Stomach smooth muscle (tissue), 2 donors: Measurements from ENCODE around the gene MAP3K9.
A peak's percentile ranks its signal among the peaks of the same experiment; 100 is the strongest.

Experiments used
- H3K27ac ChIP-seq: one replicate; pipeline ENCODE4 v1.7.0; 2013; ENCODE audit warnings: mild to moderate bottlenecking, low read length, inconsistent platforms
- H3K27me3 ChIP-seq, 2 donors: one replicate each; pipeline ENCODE4 v1.7.0; 2013; ENCODE audit warnings: low read length in 2 of 2; ENCODE audit not compliant: insufficient read depth in 2 of 2, control insufficient read depth in 1 of 2
- H3K36me3 ChIP-seq, 2 donors: one replicate each; pipeline ENCODE4 v1.7.0; 2013; ENCODE audit warnings: low read length in 2 of 2; ENCODE audit not compliant: control insufficient read depth in 2 of 2, insufficient read depth in 2 of 2
- H3K4me1 ChIP-seq: one replicate; pipeline ENCODE4 v1.7.0; 2013; ENCODE audit warnings: low read length; ENCODE audit not compliant: control insufficient read depth, insufficient read depth
- H3K4me3 ChIP-seq, 2 donors: one replicate each; pipeline ENCODE4 v1.7.0; 2013; ENCODE audit warnings: low read length in 2 of 2
- H3K9ac ChIP-seq, 2 donors: one replicate each; pipeline ENCODE4 v1.7.0; 2013; ENCODE audit warnings: low read length in 2 of 2, mild to moderate bottlenecking in 1 of 2
- H3K9me3 ChIP-seq, 2 donors: one replicate each; pipeline ENCODE4 v1.7.0; 2013; ENCODE audit warnings: low read length in 2 of 2; ENCODE audit not compliant: control insufficient read depth in 2 of 2
- donor health status: healthy.
- donor health status: Pancreatic carcinoma.

The MAP3K9 gene

GRCh38 chr14:70785556-70785955, 23.8 kb downstream of the MAP3K9 start:
- H3K9me3 ChIP-seq: no peaks in the 10 kb centered on the region
- no peaks in the 10 kb centered on the region for H3K4me1 ChIP-seq
- H3K4me3 ChIP-seq: no peak overlapping the region
- peaks cover 0 to 3% of the 10 kb centered on the region in 2 donors for H3K27me3 ChIP-seq
- no peak overlapping the region for H3K9ac ChIP-seq
- no peak overlapping the region for H3K27ac ChIP-seq
- no peaks in the 10 kb centered on the region for H3K36me3 ChIP-seq

GRCh38 chr14:70784886-70785285, 24.4 kb downstream of the MAP3K9 start:
- Histone ChIP-seq H3K27me3 (peaks cover 0 to 3% of the 10 kb centered on the region in 2 donors), H3K9me3 (no peaks in the 10 kb centered on the region), H3K4me3 (no peak overlapping the region), H3K9ac (no peak overlapping the region), H3K4me1 (peaks cover 2% of the 10 kb centered on the region), H3K36me3 (no peaks in the 10 kb centered on the region), H3K27ac (no peak overlapping the region)

DNA sequence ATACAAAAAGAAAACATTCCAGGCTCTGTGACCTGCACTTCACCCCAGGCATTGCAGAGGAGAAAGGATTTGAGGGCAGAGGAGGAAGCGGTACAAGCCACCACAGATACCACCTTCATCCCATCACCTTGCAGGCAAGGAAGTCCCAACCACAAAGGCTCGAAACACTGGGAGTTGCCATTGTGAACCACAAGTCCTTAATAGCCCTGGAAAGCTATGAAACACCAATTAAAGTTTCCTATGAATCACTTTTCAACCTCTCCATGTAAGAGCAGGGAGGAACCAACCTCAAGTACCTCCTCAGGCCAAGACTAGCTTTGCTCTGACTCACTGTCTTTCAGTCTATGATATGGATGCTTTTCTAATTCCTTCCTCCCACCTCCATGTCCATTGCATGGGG, 27.0 kb downstream of the MAP3K9 start:
- H3K27me3 ChIP-seq: peaks cover 0 to 3% of the 10 kb centered on the region in 2 donors
- no peak overlapping the region for H3K4me3 ChIP-seq
- no peak overlapping the region for H3K9ac ChIP-seq
- H3K27ac ChIP-seq: no peak overlapping the region
- peaks cover 12% of the 10 kb centered on the region for H3K4me1 ChIP-seq
- H3K36me3 ChIP-seq: no peaks in the 10 kb centered on the region
- H3K9me3 ChIP-seq: no peaks in the 10 kb centered on the region

GRCh38 chr14:70780396-70781075, 28.8 kb downstream of the MAP3K9 start:
- Histone ChIP-seq H3K27ac (peak overlapping the region; percentile 31), H3K9me3 (no peaks in the 10 kb centered on the region), H3K9ac (no peak overlapping the region), H3K36me3 (no peaks in the 10 kb centered on the region), H3K4me1 (peaks cover 12% of the 10 kb centered on the region), H3K4me3 (no peak overlapping the region), H3K27me3 (peaks cover 0 to 3% of the 10 kb centered on the region in 2 donors)

- H3K27ac ChIP-seq: peak overlapping the region; percentile 31
Measured at GRCh38 chr14:70779667-70780066, 29.6 kb downstream of the MAP3K9 start.

GRCh38 chr14:70776197-70776596, 33.1 kb downstream of the MAP3K9 start:
- Histone ChIP-seq H3K36me3 (no peaks in the 10 kb centered on the region), H3K9me3 (no peaks in the 10 kb centered on the region), H3K27me3 (no peaks in the 10 kb centered on the region), H3K4me3 (no peak overlapping the region), H3K4me1 (peaks cover 12% of the 10 kb centered on the region), H3K9ac (no peak overlapping the region), H3K27ac (no peak overlapping the region)

More at GRCh38 chr14:70779667-70780066, 29.6 kb downstream of the MAP3K9 start:
- Histone ChIP-seq H3K36me3 (no peaks in the 10 kb centered on the region), H3K9me3 (no peaks in the 10 kb centered on the region), H3K9ac (no peak overlapping the region), H3K4me1 (peaks cover 12% of the 10 kb centered on the region), H3K27me3 (peaks cover 0 to 2% of the 10 kb centered on the region in 2 donors), H3K4me3 (no peak overlapping the region)

DNA sequence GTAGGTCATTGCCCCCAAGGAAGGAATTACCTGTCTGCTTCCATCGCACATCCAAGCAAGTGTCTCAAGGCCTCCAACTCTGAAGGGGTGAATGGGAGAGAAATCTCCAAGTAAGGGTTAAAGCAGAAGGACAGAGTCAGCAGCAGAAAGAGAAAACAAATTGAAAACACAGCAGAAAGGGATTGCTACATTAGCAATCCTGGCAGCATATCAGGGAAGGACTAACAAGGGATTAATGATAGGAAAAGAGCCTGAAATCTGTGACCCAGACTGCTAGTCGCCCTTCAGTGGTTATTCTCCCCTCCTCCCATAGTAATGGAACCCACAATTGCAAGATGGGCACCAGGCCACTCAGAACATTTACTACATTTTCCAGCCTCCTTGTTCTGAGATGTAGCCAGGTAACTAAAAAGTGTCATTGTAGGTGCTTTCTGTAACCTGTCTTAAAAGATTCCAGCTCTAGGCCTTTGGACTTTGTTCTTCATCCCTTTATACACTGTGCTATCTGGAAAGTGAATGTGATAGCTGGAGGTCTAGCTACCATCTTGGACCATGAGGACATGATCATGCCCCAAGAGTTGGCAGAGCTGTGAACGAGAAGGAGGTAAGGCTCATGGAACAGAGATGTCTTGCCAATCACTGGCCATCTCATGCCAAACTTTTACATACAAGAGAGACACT, 36.0 kb downstream of the MAP3K9 start:
- Histone ChIP-seq H3K9ac (no peak overlapping the region), H3K9me3 (no peaks in the 10 kb centered on the region)

DNA sequence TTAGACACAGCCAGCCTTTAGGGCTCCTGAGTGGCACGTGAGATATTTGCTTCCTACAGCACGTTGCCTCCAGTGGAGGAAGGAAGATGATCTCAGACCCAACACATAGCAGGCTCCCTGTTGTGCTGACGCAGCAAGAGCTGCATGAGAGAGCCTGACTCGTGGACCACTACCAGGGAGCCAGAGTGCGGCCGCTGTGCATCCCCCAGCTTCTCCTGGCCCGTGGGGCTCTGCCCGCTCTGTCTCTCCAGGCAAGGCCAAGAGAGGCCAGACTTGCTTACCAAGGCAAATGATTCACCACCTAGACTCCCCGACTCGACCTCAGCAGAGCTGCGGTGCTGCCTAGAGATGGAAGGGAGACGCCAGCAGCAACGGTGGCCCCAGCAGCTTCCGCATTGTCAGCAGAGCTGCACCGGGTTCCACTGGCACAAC, 37.5 kb downstream of the MAP3K9 start:
- H3K4me3 ChIP-seq: no peak overlapping the region
- H3K27ac ChIP-seq: no peak overlapping the region
- H3K27me3 ChIP-seq: no peaks in the 10 kb centered on the region
- no peaks in the 10 kb centered on the region for H3K9me3 ChIP-seq
- H3K36me3 ChIP-seq: no peaks in the 10 kb centered on the region
- no peak overlapping the region for H3K9ac ChIP-seq
- no peaks in the 10 kb centered on the region for H3K4me1 ChIP-seq

More for the DNA sequence above, 36.0 kb downstream of the MAP3K9 start:
- Histone ChIP-seq H3K4me3 (no peak overlapping the region), H3K36me3 (no peaks in the 10 kb centered on the region), H3K27ac (no peak overlapping the region), H3K27me3 (no peaks in the 10 kb centered on the region), H3K4me1 (no peaks in the 10 kb centered on the region)

DNA sequence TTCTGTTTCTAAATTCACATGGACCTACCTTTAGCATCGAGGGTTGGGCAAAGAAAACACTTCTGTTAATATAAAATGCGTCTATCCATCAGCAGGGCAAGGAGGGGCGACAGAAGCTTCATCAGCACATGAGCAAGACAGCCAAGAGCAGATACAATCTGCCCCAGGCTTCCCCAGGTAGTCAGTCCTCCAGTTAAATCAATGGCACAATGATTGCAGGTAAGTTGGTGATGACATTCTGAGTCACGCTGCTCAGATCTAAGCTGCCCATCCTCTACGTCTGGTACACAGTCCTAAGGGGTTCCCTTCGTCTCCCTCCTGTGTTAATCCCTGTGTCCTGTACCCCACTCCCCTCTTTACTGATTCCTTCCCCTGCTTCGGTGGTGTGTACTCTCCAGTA, 38.8 kb downstream of the MAP3K9 start:
- Histone ChIP-seq H3K4me3 (no peak overlapping the region), H3K9ac (no peak overlapping the region), H3K9me3 (no peaks in the 10 kb centered on the region), H3K36me3 (no peaks in the 10 kb centered on the region), H3K4me1 (no peaks in the 10 kb centered on the region), H3K27me3 (no peaks in the 10 kb centered on the region), H3K27ac (no peak overlapping the region)

DNA sequence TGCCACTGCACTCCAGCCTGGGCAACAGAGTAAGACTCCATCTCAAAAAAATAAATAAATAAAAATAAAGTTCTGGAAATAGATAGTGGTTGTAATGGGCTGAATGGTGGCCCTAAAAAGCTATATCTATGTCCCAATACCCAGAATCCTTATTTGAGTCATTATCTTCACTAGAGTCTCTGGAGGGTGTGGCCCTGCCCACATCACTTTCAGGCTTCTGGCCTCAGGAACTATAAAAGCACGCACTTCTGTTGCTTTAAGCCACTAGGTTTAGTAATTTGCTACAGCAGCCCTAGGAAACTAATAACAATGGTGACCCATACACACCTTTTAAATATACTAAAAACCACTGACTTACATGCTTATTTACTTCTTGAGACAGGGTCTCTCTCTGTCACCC, 49.9 kb downstream of the MAP3K9 start:
- peaks cover 0 to 2% of the 10 kb centered on the region in 2 donors for H3K36me3 ChIP-seq
- H3K9me3 ChIP-seq: no peaks in the 10 kb centered on the region
- no peaks in the 10 kb centered on the region for H3K4me1 ChIP-seq
- H3K4me3 ChIP-seq: no peak overlapping the region
- H3K27me3 ChIP-seq: no peaks in the 10 kb centered on the region
- no peak overlapping the region for H3K9ac ChIP-seq
- no peak overlapping the region for H3K27ac ChIP-seq

DNA sequence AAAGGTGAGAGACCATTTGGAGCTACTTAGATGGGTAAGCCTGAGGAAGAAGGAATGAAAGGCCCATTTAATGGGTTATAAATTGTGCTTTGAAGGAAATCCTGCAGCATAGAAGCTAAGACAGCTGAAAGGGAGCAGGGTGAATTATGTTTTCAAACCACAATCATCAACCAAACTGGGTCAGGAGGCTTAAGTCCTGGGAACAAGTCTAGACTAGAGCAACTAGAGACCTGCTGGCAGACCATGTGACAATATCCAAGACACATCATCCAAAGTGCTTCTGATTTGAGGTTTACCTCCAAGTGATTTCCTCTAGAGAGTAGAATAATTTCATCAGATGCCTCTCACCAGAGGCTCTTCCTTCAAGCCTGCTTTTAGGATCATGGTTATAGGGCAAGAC, 53.7 kb downstream of the MAP3K9 start:
- Histone ChIP-seq H3K36me3 (no peaks in the 10 kb centered on the region), H3K9ac (no peak overlapping the region), H3K27me3 (no peaks in the 10 kb centered on the region), H3K9me3 (no peaks in the 10 kb centered on the region), H3K27ac (no peak overlapping the region), H3K4me1 (no peaks in the 10 kb centered on the region), H3K4me3 (no peak overlapping the region)
